Measurements from ENCODE around the gene GRM1. TPM values are rescaled to one million over a fixed set of nuclear protein-coding genes. Genes with fewer than 3 reads are reported as not detected.
A peak's percentile ranks its signal among the peaks of the same experiment; 100 is the strongest.

The GRM1 gene
- total RNA-seq, 1 donor from 2014 or later = 0.05 TPM

GRCh38 chr6:146381486-146381885 is 352.6 kb downstream of the GRM1 start:
- no peak overlapping the region for H3K4me3 ChIP-seq (ENCODE audit: insufficient read depth, low read depth, low read length)

DNA sequence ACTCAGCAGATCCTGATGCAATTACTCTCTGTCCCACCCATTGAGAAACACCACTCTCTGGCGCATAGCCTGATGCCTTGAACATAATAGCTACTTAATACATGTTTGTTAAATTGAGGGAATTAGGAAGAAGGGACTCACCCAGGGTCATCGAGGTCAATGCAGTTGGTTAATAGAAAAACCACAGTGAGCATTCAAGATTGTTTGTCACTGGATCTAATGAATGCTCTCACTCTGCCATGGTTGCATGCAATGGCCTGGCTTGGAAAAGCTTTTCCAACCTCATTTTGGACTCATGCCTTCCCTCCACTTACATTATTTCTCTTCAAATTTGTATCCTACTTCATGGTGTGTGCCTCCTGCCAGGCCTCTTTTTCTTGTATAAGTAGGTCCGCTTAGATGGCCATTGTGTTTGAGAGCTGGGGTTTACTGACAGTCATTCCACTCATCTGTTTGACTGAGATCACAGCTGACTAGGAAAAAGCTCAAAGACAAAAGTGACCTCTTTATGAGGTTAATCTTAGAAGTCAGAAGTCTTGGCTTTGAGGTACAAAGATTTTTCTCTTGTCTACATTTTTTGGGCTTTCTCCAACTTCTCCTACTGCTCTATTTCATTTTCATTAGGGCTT is 360.0 kb downstream of the GRM1 start:
- DNase-seq (ENCODE audit: low read depth) (no peak), FAIRE-seq (no peak)
- Histone ChIP-seq H3K27me3 (ENCODE audit: insufficient read depth, low read length) (no peaks in the 10 kb centered on the region), H3K9me3 (ENCODE audit: insufficient read depth, low read depth, low read length) (no peaks in the 10 kb centered on the region), H3K79me2 (ENCODE audit: insufficient read depth, low read length) (no peaks in the 10 kb centered on the region), H2AFZ (ENCODE audit: low read depth, low read length) (no peak overlapping the region), H3K9ac (ENCODE audit: low read length) (no peak overlapping the region), H4K20me1 (ENCODE audit: insufficient read depth, low read length) (no peaks in the 10 kb centered on the region), H3K27ac (ENCODE audit: low read depth, low read length) (no peak overlapping the region), H3K4me2 (ENCODE audit: low read length) (no peak overlapping the region), H3K4me3 (ENCODE audit: insufficient read depth, low read depth, low read length) (no peak overlapping the region), H3K4me1 (ENCODE audit: insufficient read depth, low read length) (no peaks in the 10 kb centered on the region), H3K36me3 (ENCODE audit: insufficient read depth, low read length) (no peaks in the 10 kb centered on the region)
- H3K27ac Mint-ChIP-seq (ENCODE audit: unreplicated experiment) = no peak overlapping the region
- H3K9me3 Mint-ChIP-seq (ENCODE audit: unreplicated experiment) = no peaks in the 10 kb centered on the region
- H3K4me1 Mint-ChIP-seq (ENCODE audit: low read depth, unreplicated experiment) = peaks cover 1% of the 10 kb centered on the region
- TF ChIP-seq, protein P1, sequence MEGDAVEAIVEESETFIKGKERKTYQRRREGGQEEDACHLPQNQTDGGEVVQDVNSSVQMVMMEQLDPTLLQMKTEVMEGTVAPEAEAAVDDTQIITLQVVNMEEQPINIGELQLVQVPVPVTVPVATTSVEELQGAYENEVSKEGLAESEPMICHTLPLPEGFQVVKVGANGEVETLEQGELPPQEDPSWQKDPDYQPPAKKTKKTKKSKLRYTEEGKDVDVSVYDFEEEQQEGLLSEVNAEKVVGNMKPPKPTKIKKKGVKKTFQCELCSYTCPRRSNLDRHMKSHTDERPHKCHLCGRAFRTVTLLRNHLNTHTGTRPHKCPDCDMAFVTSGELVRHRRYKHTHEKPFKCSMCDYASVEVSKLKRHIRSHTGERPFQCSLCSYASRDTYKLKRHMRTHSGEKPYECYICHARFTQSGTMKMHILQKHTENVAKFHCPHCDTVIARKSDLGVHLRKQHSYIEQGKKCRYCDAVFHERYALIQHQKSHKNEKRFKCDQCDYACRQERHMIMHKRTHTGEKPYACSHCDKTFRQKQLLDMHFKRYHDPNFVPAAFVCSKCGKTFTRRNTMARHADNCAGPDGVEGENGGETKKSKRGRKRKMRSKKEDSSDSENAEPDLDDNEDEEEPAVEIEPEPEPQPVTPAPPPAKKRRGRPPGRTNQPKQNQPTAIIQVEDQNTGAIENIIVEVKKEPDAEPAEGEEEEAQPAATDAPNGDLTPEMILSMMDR (IDR thresholded peaks at IDR 0.05; ENCODE audit: insufficient read depth, low read depth, low read length) = no peak
- no peak for TF ChIP-seq EZH2 (IDR thresholded peaks at IDR 0.05; ENCODE audit: insufficient read depth, low read length)
- no peaks in the 10 kb centered on the region for H3K36me3 Mint-ChIP-seq (ENCODE audit: low read depth, unreplicated experiment)
- H3K27me3 Mint-ChIP-seq (ENCODE audit: low read depth, unreplicated experiment) = no peaks in the 10 kb centered on the region
- no peak overlapping the region for H3K4me3 Mint-ChIP-seq (ENCODE audit: unreplicated experiment)

More at GRCh38 chr6:146381486-146381885, 352.6 kb downstream of the GRM1 start:
- H2AFZ ChIP-seq (ENCODE audit: low read depth, low read length) = no peak overlapping the region
- H3K27ac ChIP-seq (ENCODE audit: low read depth, low read length) = no peak overlapping the region
- H3K36me3 ChIP-seq (ENCODE audit: insufficient read depth, low read length) = no peaks in the 10 kb centered on the region
- H3K9me3 Mint-ChIP-seq (ENCODE audit: unreplicated experiment) = peaks cover 6% of the 10 kb centered on the region
- H3K4me1 ChIP-seq (ENCODE audit: insufficient read depth, low read length) = no peaks in the 10 kb centered on the region
- no peaks in the 10 kb centered on the region for H4K20me1 ChIP-seq (ENCODE audit: insufficient read depth, low read length)
- no peak for DNase-seq (ENCODE audit: low read depth)
- no peak for FAIRE-seq
- no peak overlapping the region for H3K9ac ChIP-seq (ENCODE audit: low read length)
- no peak overlapping the region for H3K27ac Mint-ChIP-seq (ENCODE audit: unreplicated experiment)
- H3K79me2 ChIP-seq (ENCODE audit: insufficient read depth, low read length) = no peaks in the 10 kb centered on the region
- H3K9me3 ChIP-seq (ENCODE audit: insufficient read depth, low read depth, low read length) = no peaks in the 10 kb centered on the region
- H3K4me1 Mint-ChIP-seq (ENCODE audit: low read depth, unreplicated experiment) = no peaks in the 10 kb centered on the region
- no peak overlapping the region for H3K4me3 Mint-ChIP-seq (ENCODE audit: unreplicated experiment)
- H3K27me3 Mint-ChIP-seq (ENCODE audit: low read depth, unreplicated experiment) = no peaks in the 10 kb centered on the region
- H3K4me2 ChIP-seq (ENCODE audit: low read length) = no peak overlapping the region
- no peaks in the 10 kb centered on the region for H3K36me3 Mint-ChIP-seq (ENCODE audit: low read depth, unreplicated experiment)
- H3K27me3 ChIP-seq (ENCODE audit: insufficient read depth, low read length) = no peaks in the 10 kb centered on the region
- TF ChIP-seq, protein P1 (IDR thresholded peaks at IDR 0.05; ENCODE audit: insufficient read depth, low read depth, low read length) = peak; percentile 16
- no peak for TF ChIP-seq EZH2 (IDR thresholded peaks at IDR 0.05; ENCODE audit: insufficient read depth, low read length)

GRCh38 chr6:146389740-146390139 is 360.9 kb downstream of the GRM1 start:
- H3K4me3 Mint-ChIP-seq (ENCODE audit: unreplicated experiment) = no peak overlapping the region
- Histone ChIP-seq H3K4me3 (ENCODE audit: insufficient read depth, low read depth, low read length) (no peak overlapping the region), H3K36me3 (ENCODE audit: insufficient read depth, low read length) (no peaks in the 10 kb centered on the region), H4K20me1 (ENCODE audit: insufficient read depth, low read length) (no peaks in the 10 kb centered on the region), H3K79me2 (ENCODE audit: insufficient read depth, low read length) (no peaks in the 10 kb centered on the region), H3K9ac (ENCODE audit: low read length) (no peak overlapping the region), H3K9me3 (ENCODE audit: insufficient read depth, low read depth, low read length) (no peaks in the 10 kb centered on the region), H3K27me3 (ENCODE audit: insufficient read depth, low read length) (no peaks in the 10 kb centered on the region), H3K4me2 (ENCODE audit: low read length) (no peak overlapping the region), H3K4me1 (ENCODE audit: insufficient read depth, low read length) (no peaks in the 10 kb centered on the region), H3K27ac (ENCODE audit: low read depth, low read length) (no peak overlapping the region), H2AFZ (ENCODE audit: low read depth, low read length) (no peak overlapping the region)
- peaks cover under 1% of the 10 kb centered on the region for H3K27me3 Mint-ChIP-seq (ENCODE audit: low read depth, unreplicated experiment)
- peaks cover 1% of the 10 kb centered on the region for H3K4me1 Mint-ChIP-seq (ENCODE audit: low read depth, unreplicated experiment)
- H3K27ac Mint-ChIP-seq (ENCODE audit: unreplicated experiment) = no peak overlapping the region
- DNase-seq (ENCODE audit: low read depth) (no peak), FAIRE-seq (no peak)
- H3K9me3 Mint-ChIP-seq (ENCODE audit: unreplicated experiment) = no peaks in the 10 kb centered on the region
- H3K36me3 Mint-ChIP-seq (ENCODE audit: low read depth, unreplicated experiment) = no peaks in the 10 kb centered on the region
- TF ChIP-seq EZH2 (IDR thresholded peaks at IDR 0.05; ENCODE audit: insufficient read depth, low read length) = no peak
- TF ChIP-seq, protein P1 (IDR thresholded peaks at IDR 0.05; ENCODE audit: insufficient read depth, low read depth, low read length) = no peak

Data from astrocyte (in vitro differentiated cells and primary cell).